Bronchial epithelial cell (primary cell): ENCODE results near the gene PEAK1. TPM values are rescaled to one million over a fixed set of nuclear protein-coding genes. Genes with fewer than 3 reads are reported as not detected.

Experiments
- DNase-seq: peaks from one replicate; pipeline ENCODE4 v3.0.0-alpha.2; 2010; ENCODE audit warnings: low read depth
- FAIRE-seq: peaks from 2 replicates; lab custom pipeline; 2011; peaks lifted over from hg19 to GRCh38; lab: Jason Lieb, UNC
- H3K27me3 ChIP-seq: 2 replicates; pipeline ENCODE4 v1.5.1; 2011; ENCODE audit warnings: low read length; ENCODE audit not compliant: control insufficient read depth, insufficient read depth
- H3K36me3 ChIP-seq: 2 replicates; pipeline ENCODE4 v1.5.1; 2011; ENCODE audit warnings: low read length; ENCODE audit not compliant: control insufficient read depth, insufficient read depth
- H3K4me3 ChIP-seq: 2 replicates; pipeline ENCODE4 v1.5.1; 2011; ENCODE audit warnings: mild to moderate bottlenecking, low read depth, low read length, control low read depth
- CTCF ChIP-seq: IDR thresholded peaks from 2 replicates; pipeline ENCODE4 v1.5.1; 2011; ENCODE audit warnings: mild to moderate bottlenecking, moderate library complexity, low read length, control low read depth, inconsistent platforms; ENCODE audit not compliant: insufficient read depth, severe bottlenecking
- total RNA-seq: library from RNA; depleted of rRNA; stranded (reverse); fragments of >200 nt; gene quantifications from 2 replicates; pipeline ENCODE4 v1.2.1, GENCODE V29; 2014

Gene PEAK1
- 3.7 and 10.0 TPM in 2 replicates for total RNA-seq

- Histone ChIP-seq H3K36me3 (no peaks in the 10 kb centered on the region), H3K27me3 (no peaks in the 10 kb centered on the region), H3K4me3 (peak within 1 kb of the TSS; percentile 91)
- DNase-seq: peak; percentile 92
- no peak for TF ChIP-seq CTCF
- no peak for FAIRE-seq
These were observed at the start of gene PEAK1 for GRCh38 chr15:77419836-77420609. Gene PEAK1 (minus strand): TSS chr15:77420104. CDS start chr15:77181926, 238,178 bp downstream.

GRCh38 chr15:77468896-77469295, 49.0 kb upstream of the PEAK1 start:
- TF ChIP-seq CTCF: no peak
- Histone ChIP-seq H3K27me3 (no peaks in the 10 kb centered on the region), H3K36me3 (peaks cover 9% of the 10 kb centered on the region), H3K4me3 (no peak overlapping the region)
- DNase-seq: no peak
- FAIRE-seq: no peak

- peaks cover 10% of the 10 kb centered on the region for H3K36me3 ChIP-seq
- H3K27me3 ChIP-seq: no peaks in the 10 kb centered on the region
- DNase-seq (no peak), FAIRE-seq (no peak)
- TF ChIP-seq CTCF: no peak
- no peak overlapping the region for H3K4me3 ChIP-seq
These were observed 46.6 kb upstream of the PEAK1 start for GRCh38 chr15:77466521-77466920.

- H3K36me3 ChIP-seq: peaks cover 10% of the 10 kb centered on the region
- FAIRE-seq: no peak
These were observed 44.4 kb upstream of the PEAK1 start for GRCh38 chr15:77464129-77464865.

GRCh38 chr15:77461486-77461885, 41.6 kb upstream of the PEAK1 start:
- Histone ChIP-seq H3K27me3 (no peaks in the 10 kb centered on the region), H3K4me3 (no peak overlapping the region), H3K36me3 (peaks cover 9% of the 10 kb centered on the region)
- no peak for FAIRE-seq
- no peak for TF ChIP-seq CTCF
- no peak for DNase-seq

More at GRCh38 chr15:77464129-77464865, 44.4 kb upstream of the PEAK1 start:
- H3K27me3 ChIP-seq: no peaks in the 10 kb centered on the region
- no peak for TF ChIP-seq CTCF
- no peak overlapping the region for H3K4me3 ChIP-seq
- DNase-seq: no peak
